CD4-positive, alpha-beta memory T cell (primary cell): ENCODE results near the gene KRT71. TPM values are rescaled to one million over a fixed set of nuclear protein-coding genes. Genes with fewer than 3 reads are reported as not detected.

ENCODE experiments used
- polyA plus RNA-seq, 2 donors: library from polyadenylated mRNA; unstranded; fragments of 300-500 nt; fragmentation: Illumina TruSeq; gene quantifications; one replicate each; pipeline ENCODE4 v1.2.3, GENCODE V29; 2021
- total RNA-seq, 2 experiments: library from RNA; stranded (reverse); gene quantifications; one replicate each; pipeline ENCODE4 v1.2.3, GENCODE V29; 2021

The KRT71 gene
- total and polyA plus RNA-seq, 4 experiments from 2014 or later, result not detected

Other genes starting within 250 kb of the KRT71 start
- gene KRT83, start 231.7 kb downstream of the KRT71 start, total RNA-seq, result not detected
- gene KRT83, start 231.7 kb downstream of the KRT71 start, polyA plus RNA-seq, result not detected
- not detected for gene KRT85, start 185.7 kb downstream of the KRT71 start, total RNA-seq
- not detected for gene KRT85, start 185.7 kb downstream of the KRT71 start, polyA plus RNA-seq
- gene KRT84, start 167.5 kb downstream of the KRT71 start, total RNA-seq, result not detected
- not detected for gene KRT84, start 167.5 kb downstream of the KRT71 start, polyA plus RNA-seq
- gene KRT82, start 146.8 kb downstream of the KRT71 start, total RNA-seq, result not detected
- not detected for gene KRT82, start 146.8 kb downstream of the KRT71 start, polyA plus RNA-seq
- gene KRT75, start 118.8 kb downstream of the KRT71 start, total RNA-seq, result not detected
- gene KRT75, start 118.8 kb downstream of the KRT71 start, polyA plus RNA-seq, result not detected
- gene KRT6B, start 101.0 kb downstream of the KRT71 start, total RNA-seq, result not detected
- not detected for gene KRT6B, start 101.0 kb downstream of the KRT71 start, polyA plus RNA-seq
- gene KRT6C, start 79.3 kb downstream of the KRT71 start, total RNA-seq, result not detected
- not detected for gene KRT6C, start 79.3 kb downstream of the KRT71 start, polyA plus RNA-seq
- not detected for gene KRT6A, start 59.9 kb downstream of the KRT71 start, total RNA-seq
- gene KRT6A, start 59.9 kb downstream of the KRT71 start, polyA plus RNA-seq, result not detected
- not detected for gene KRT5, start 32.8 kb downstream of the KRT71 start, total RNA-seq
- not detected for gene KRT5, start 32.8 kb downstream of the KRT71 start, polyA plus RNA-seq
- not detected for gene KRT74, start 20.7 kb upstream of the KRT71 start, total RNA-seq
- not detected for gene KRT74, start 20.7 kb upstream of the KRT71 start, polyA plus RNA-seq
- gene KRT72, start 48.3 kb upstream of the KRT71 start, total RNA-seq, result 1 to 10 TPM; 7.7 to 8.4 TPM
- gene KRT72, start 48.3 kb upstream of the KRT71 start, polyA plus RNA-seq, result not detected
- gene KRT73, start 65.4 kb upstream of the KRT71 start, total RNA-seq, result 1 to 10 TPM; 5.7 to 6.0 TPM
- gene KRT73, start 65.4 kb upstream of the KRT71 start, polyA plus RNA-seq, result 1 to 10 TPM; 1.2 to 1.3 TPM
- gene KRT2, start 99.1 kb upstream of the KRT71 start, total RNA-seq, result under 1 TPM; 0.23 to 0.39 TPM
- under 1 TPM; 0.08 to 0.20 TPM for gene KRT2, start 99.1 kb upstream of the KRT71 start, polyA plus RNA-seq
- gene KRT1, start 127.3 kb upstream of the KRT71 start, total RNA-seq, result under 1 TPM in 1 of 2 experiments, not detected in 1; 0.67 TPM
- gene KRT1, start 127.3 kb upstream of the KRT71 start, polyA plus RNA-seq, result 10 to 100 TPM; 21.0 to 25.5 TPM
- gene KRT77, start 150.4 kb upstream of the KRT71 start, total RNA-seq, result not detected
- gene KRT77, start 150.4 kb upstream of the KRT71 start, polyA plus RNA-seq, result not detected
- gene KRT76, start 224.2 kb upstream of the KRT71 start, total RNA-seq, result not detected
- gene KRT76, start 224.2 kb upstream of the KRT71 start, polyA plus RNA-seq, result not detected
- gene KRT3, start 243.0 kb upstream of the KRT71 start, total RNA-seq, result not detected
- gene KRT3, start 243.0 kb upstream of the KRT71 start, polyA plus RNA-seq, result not detected